Cortex of kidney (tissue), 1 donor: ENCODE measurements around the gene CBARP.
"Not testable (repeated sequence)": the region's sequence is repeated elsewhere in the genome, so short reads cannot be mapped to it uniquely, and the experiment has no call there.

Experiments
- DNase-seq: peaks from one replicate; lab custom pipeline; 2025; lab: John Stamatoyannopoulos, UW

The CBARP gene

GRCh38 chr19:1252821-1253513 is 15.2 kb upstream of the CBARP start:
- DNase-seq = no peak

GRCh38 chr19:1252221-1252820 is 14.5 kb upstream of the CBARP start:
- DNase-seq = no peak

- no peak for DNase-seq
Measured at GRCh38 chr19:1251330-1252220, 13.8 kb upstream of the CBARP start.

GRCh38 chr19:1250437-1251260 is 12.8 kb upstream of the CBARP start:
- no peak for DNase-seq

- no peak for DNase-seq
Measured at GRCh38 chr19:1249990-1250436, 12.2 kb upstream of the CBARP start.

GRCh38 chr19:1249298-1249989 is 11.6 kb upstream of the CBARP start:
- DNase-seq = no peak

GRCh38 chr19:1248786-1249297 is 11.0 kb upstream of the CBARP start:
- no peak for DNase-seq

- DNase-seq = no peak
Measured at GRCh38 chr19:1248139-1248785, 10.5 kb upstream of the CBARP start, which contains the start of gene MIDN. MIDN (plus strand) TSS chr19:1248583; CDS start chr19:1250297, 1,714 bp downstream.

GRCh38 chr19:1247748-1248138 is 9.9 kb upstream of the CBARP start:
- DNase-seq = no peak

GRCh38 chr19:1246265-1247087 is 8.7 kb upstream of the CBARP start:
- not testable (repeated sequence) for DNase-seq

GRCh38 chr19:1245494-1246264 is 7.9 kb upstream of the CBARP start:
- DNase-seq = no peak

- no peak for DNase-seq
Measured at GRCh38 chr19:1244693-1245451, 7.1 kb upstream of the CBARP start.

GRCh38 chr19:1243768-1244692 is 6.2 kb upstream of the CBARP start:
- DNase-seq = no peak

GRCh38 chr19:1241417-1242095 is 3.8 kb upstream of the CBARP start, which contains the start of gene ATP5F1D:
ATP5F1D (plus strand) TSS chr19:1241751; CDS start chr19:1241851, 100 bp downstream.
- no peak for DNase-seq

- no peak for DNase-seq
Measured at GRCh38 chr19:1240925-1241324, 3.1 kb upstream of the CBARP start.
